Mesothelial cell of epicardium (in vitro differentiated cells): ENCODE measurements around the gene PPIF. TPM values are rescaled to one million over a fixed set of nuclear protein-coding genes. Genes with fewer than 3 reads are reported as not detected.

Source experiments
- DNase-seq, 2 experiments: peaks; one replicate each; pipeline ENCODE4 v3.0.0; 2021; ENCODE audit warnings: low spot score in 2 of 2; ENCODE audit not compliant: unreplicated experiment in 2 of 2
- H3K27ac Mint-ChIP-seq: 2 replicates; pipeline ENCODE4 v1.8.0; 2021; ENCODE audit warnings: mixed read lengths
- H3K27me3 Mint-ChIP-seq: 2 replicates; pipeline ENCODE4 v1.8.0; 2021; ENCODE audit warnings: low read depth, mixed read lengths
- H3K36me3 Mint-ChIP-seq: 2 replicates; pipeline ENCODE4 v1.8.0; 2021; ENCODE audit warnings: mixed read lengths
- H3K4me1 Mint-ChIP-seq: 2 replicates; pipeline ENCODE4 v1.8.0; 2021; ENCODE audit warnings: mixed read lengths
- H3K4me3 Mint-ChIP-seq: 2 replicates; pipeline ENCODE4 v1.8.0; 2021; ENCODE audit warnings: mild to moderate bottlenecking, moderate library complexity, mixed read lengths
- H3K9me3 Mint-ChIP-seq: 2 replicates; pipeline ENCODE4 v1.8.0; 2021; ENCODE audit warnings: mixed read lengths
- total RNA-seq: library from RNA; stranded (reverse); gene quantifications from 3 replicates; pipeline ENCODE4 v1.2.1, GENCODE V29; 2021
- TF ChIP-seq, protein P1 (sequence below): fragments of 200-600 bp; sonication (generic); IDR thresholded peaks from one replicate; pipeline ENCODE4 v1.5.0; 2021; ENCODE audit warnings: antibody characterized with exemption; ENCODE audit not compliant: unreplicated experiment

The PPIF gene
- total RNA-seq, 1 donor from 2014 or later = 35.1 TPM

DNA sequence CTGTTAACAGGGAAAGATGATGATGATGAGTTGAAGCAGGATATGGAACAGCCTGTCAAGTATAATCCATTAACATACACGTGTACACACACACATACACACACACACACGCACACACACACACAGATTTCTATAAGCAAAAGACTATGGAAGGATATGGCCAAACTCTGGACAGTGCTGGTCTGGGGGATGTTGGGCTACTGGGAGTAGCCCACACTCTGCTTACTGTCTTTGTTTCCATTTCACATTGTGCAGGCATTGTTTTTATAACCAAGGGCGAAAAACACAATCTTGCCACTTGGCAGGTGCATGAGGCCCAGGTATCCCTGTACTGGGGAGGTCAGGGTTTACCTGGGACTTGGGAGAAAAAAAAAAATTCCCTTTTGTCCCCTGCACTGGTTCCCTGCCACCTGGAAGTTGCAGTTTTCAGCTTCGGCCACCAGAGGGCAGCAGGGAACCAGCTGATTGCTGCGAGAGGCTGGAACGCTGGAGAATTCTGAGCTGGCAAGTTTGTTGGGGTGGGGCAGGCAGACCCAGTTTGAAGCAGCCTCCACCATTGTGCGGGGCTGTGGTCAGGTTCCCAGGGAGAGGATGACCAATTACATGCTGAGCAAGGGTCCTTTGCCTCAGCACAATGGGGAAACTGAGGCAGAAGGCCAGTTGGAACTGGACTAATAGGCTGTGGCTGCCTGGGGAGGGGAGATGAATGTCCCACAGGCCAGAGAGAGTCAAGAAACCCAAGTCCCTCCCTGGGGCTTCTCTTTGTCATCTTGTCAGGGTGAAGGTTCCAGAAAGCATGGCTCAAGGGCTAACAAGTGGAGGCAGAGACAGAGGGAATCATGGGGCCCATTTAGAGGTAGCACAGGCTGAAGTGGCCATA is 27.3 kb downstream of the PPIF start:
- no peak overlapping the region for H3K4me3 Mint-ChIP-seq
- peak; percentile 59 to 91 for DNase-seq
- peaks cover 8% of the 10 kb centered on the region for H3K9me3 Mint-ChIP-seq
- TF ChIP-seq, protein P1, sequence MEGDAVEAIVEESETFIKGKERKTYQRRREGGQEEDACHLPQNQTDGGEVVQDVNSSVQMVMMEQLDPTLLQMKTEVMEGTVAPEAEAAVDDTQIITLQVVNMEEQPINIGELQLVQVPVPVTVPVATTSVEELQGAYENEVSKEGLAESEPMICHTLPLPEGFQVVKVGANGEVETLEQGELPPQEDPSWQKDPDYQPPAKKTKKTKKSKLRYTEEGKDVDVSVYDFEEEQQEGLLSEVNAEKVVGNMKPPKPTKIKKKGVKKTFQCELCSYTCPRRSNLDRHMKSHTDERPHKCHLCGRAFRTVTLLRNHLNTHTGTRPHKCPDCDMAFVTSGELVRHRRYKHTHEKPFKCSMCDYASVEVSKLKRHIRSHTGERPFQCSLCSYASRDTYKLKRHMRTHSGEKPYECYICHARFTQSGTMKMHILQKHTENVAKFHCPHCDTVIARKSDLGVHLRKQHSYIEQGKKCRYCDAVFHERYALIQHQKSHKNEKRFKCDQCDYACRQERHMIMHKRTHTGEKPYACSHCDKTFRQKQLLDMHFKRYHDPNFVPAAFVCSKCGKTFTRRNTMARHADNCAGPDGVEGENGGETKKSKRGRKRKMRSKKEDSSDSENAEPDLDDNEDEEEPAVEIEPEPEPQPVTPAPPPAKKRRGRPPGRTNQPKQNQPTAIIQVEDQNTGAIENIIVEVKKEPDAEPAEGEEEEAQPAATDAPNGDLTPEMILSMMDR = peak; percentile 100
- peaks cover 2% of the 10 kb centered on the region for H3K36me3 Mint-ChIP-seq
- H3K27me3 Mint-ChIP-seq = no peaks in the 10 kb centered on the region
- H3K27ac Mint-ChIP-seq = peak overlapping the region; percentile 41
- H3K4me1 Mint-ChIP-seq = peaks cover 8% of the 10 kb centered on the region

DNA sequence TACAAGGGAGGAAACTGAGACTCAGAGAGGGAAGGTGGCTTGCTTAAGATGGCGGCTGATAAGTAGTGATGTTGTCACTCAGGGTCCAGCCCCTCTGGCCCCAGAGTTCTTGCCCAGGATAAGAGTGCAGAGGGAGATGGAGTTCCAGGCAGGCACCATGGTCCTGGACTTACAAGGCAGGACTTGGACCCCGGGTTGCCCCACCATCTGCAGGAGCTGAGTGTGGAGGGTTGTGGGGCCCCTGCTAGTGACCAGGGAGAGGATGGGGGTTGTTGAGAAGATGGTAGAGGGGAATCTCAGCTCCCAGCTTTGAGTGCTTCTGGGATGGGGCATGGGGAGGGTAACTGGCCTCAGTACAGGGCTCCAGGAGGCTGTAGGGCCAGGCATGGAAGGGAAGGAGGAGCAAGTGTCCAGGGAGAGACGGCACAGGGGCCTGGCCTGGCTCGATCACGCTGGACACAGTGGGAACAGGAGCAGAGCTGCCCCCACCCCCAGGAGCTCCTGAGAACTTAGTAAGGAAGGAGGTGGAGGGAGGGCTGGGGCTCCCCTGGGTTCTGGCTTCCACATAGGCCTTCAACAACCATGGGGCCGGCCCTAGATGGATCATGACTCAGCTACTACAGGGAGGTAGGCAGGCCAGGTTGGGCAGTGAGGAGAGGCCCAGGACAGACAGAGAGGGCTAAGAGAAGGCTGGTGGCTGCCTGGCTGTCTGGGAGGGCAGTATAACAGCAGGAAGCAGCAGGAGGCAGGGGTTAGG is 28.2 kb downstream of the PPIF start:
- no peak overlapping the region for H3K4me3 Mint-ChIP-seq
- H3K36me3 Mint-ChIP-seq = peaks cover 2% of the 10 kb centered on the region
- TF ChIP-seq, protein P1 = no peak
- no peak for DNase-seq
- H3K27ac Mint-ChIP-seq = no peak overlapping the region
- peaks cover 4% of the 10 kb centered on the region for H3K9me3 Mint-ChIP-seq
- peaks cover 8% of the 10 kb centered on the region for H3K4me1 Mint-ChIP-seq
- no peaks in the 10 kb centered on the region for H3K27me3 Mint-ChIP-seq

GRCh38 chr10:79376078-79376628 is 28.9 kb downstream of the PPIF start:
- H3K4me3 Mint-ChIP-seq = no peak overlapping the region
- H3K9me3 Mint-ChIP-seq = peaks cover 4% of the 10 kb centered on the region
- no peak overlapping the region for H3K27ac Mint-ChIP-seq
- no peaks in the 10 kb centered on the region for H3K27me3 Mint-ChIP-seq
- H3K4me1 Mint-ChIP-seq = peaks cover 8% of the 10 kb centered on the region
- H3K36me3 Mint-ChIP-seq = peaks cover 2% of the 10 kb centered on the region
- TF ChIP-seq, protein P1 = no peak
- DNase-seq = no peak

DNA sequence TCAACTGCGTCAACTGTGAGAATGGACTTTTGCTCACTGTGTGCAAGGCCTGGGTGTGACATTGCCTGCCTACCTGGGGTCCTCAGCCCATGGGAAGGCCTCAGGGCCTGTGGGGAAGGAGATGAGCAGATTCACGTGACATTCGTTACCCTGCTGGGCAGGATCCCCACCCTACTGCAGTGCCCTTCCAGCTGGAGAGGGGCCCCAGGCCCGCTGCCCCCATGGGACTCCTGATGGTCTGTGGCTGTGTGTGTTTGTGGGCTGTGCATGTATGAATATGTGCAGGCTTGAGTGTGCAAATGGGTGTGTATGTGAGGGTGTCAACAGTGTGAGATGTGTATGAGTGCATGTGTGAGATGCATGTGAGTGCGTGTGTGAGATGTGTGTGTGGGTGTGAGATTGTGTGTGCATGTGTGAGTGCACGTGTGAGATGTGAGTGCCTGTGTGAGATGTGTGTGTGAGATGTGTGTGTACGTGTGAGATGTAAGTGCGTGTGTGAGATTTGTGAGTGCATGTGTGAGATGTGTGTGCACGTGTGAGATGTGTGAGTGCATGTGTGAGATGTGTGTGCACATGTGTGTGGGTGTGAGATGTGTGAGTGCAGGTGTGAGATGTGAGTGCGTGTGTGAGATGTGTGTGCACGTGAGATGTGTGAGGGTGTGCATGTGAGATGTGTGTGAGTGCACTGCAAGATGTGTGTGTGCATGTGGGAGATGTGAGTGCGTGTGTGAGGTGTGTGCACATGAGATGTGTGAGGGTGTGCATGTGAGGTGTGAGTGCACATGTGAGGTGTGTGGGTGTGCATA is 29.7 kb downstream of the PPIF start:
- no peaks in the 10 kb centered on the region for H3K27me3 Mint-ChIP-seq
- H3K4me3 Mint-ChIP-seq = no peak overlapping the region
- no peak overlapping the region for H3K27ac Mint-ChIP-seq
- no peaks in the 10 kb centered on the region for H3K9me3 Mint-ChIP-seq
- peaks cover 13% of the 10 kb centered on the region for H3K4me1 Mint-ChIP-seq
- TF ChIP-seq, protein P1 = no peak
- DNase-seq = no peak
- no peaks in the 10 kb centered on the region for H3K36me3 Mint-ChIP-seq
